Measurements from ENCODE around the gene GALNT12. TPM values are rescaled to one million over a fixed set of nuclear protein-coding genes. Genes with fewer than 3 reads are reported as not detected.

Gene GALNT12
- total RNA-seq, 1 donor, result 10.1 TPM

- peak; percentile 66 for DNase-seq (ENCODE audit: insufficient read length, low spot score, missing footprints)
- H3K4me1 ChIP-seq (ENCODE audit: insufficient read depth, low read length), result no peaks in the 10 kb centered on the region
- H4K20me1 ChIP-seq (ENCODE audit: insufficient read depth, low read length), result no peaks in the 10 kb centered on the region
- no peaks in the 10 kb centered on the region for H3K27me3 ChIP-seq (ENCODE audit: insufficient read depth, low read length)
- H3K4me2 ChIP-seq (ENCODE audit: insufficient read depth, low read length), result no peak overlapping the region
- no peaks in the 10 kb centered on the region for H3K79me2 ChIP-seq (ENCODE audit: insufficient read depth, low read length)
- peaks cover 16% of the 10 kb centered on the region for H3K36me3 ChIP-seq (ENCODE audit: insufficient read depth, low read length)
- no peak for TF ChIP-seq CTCF (IDR thresholded peaks at IDR 0.05; ENCODE audit: extremely low read depth, low read depth, low read length)
- H2AFZ ChIP-seq (ENCODE audit: low read length), result no peak overlapping the region
- H3K4me3 ChIP-seq (ENCODE audit: insufficient read depth, low read length), result no peak overlapping the region
- no peaks in the 10 kb centered on the region for H3K9me3 ChIP-seq (ENCODE audit: low read depth, low read length)
- no peak overlapping the region for H3K27ac ChIP-seq (ENCODE audit: low read depth, low read length)
These were observed 40.9 kb upstream of the GALNT12 start for GRCh38 chr9:98766586-98766985.

- TF ChIP-seq CTCF (IDR thresholded peaks at IDR 0.05; ENCODE audit: extremely low read depth, low read depth, low read length), result no peak
- DNase-seq (ENCODE audit: insufficient read length, low spot score, missing footprints), result no peak
- Histone ChIP-seq H3K36me3 (ENCODE audit: insufficient read depth, low read length) (peaks cover 22% of the 10 kb centered on the region), H3K27ac (ENCODE audit: low read depth, low read length) (no peak overlapping the region), H3K4me1 (ENCODE audit: insufficient read depth, low read length) (no peaks in the 10 kb centered on the region), H3K4me3 (ENCODE audit: insufficient read depth, low read length) (no peak overlapping the region), H3K4me2 (ENCODE audit: insufficient read depth, low read length) (no peak overlapping the region), H4K20me1 (ENCODE audit: insufficient read depth, low read length) (no peaks in the 10 kb centered on the region), H3K9me3 (ENCODE audit: low read depth, low read length) (no peaks in the 10 kb centered on the region), H3K79me2 (ENCODE audit: insufficient read depth, low read length) (no peaks in the 10 kb centered on the region), H3K27me3 (ENCODE audit: insufficient read depth, low read length) (no peaks in the 10 kb centered on the region), H2AFZ (ENCODE audit: low read length) (no peak overlapping the region)
These were observed 40.3 kb upstream of the GALNT12 start for GRCh38 chr9:98767196-98767595.

GRCh38 chr9:98767915-98768314, 39.6 kb upstream of the GALNT12 start:
- no peak for TF ChIP-seq CTCF (IDR thresholded peaks at IDR 0.05; ENCODE audit: extremely low read depth, low read depth, low read length)
- Histone ChIP-seq H3K4me3 (ENCODE audit: insufficient read depth, low read length) (no peak overlapping the region), H3K36me3 (ENCODE audit: insufficient read depth, low read length) (peaks cover 29% of the 10 kb centered on the region), H3K27ac (ENCODE audit: low read depth, low read length) (no peak overlapping the region), H3K9me3 (ENCODE audit: low read depth, low read length) (no peaks in the 10 kb centered on the region), H3K27me3 (ENCODE audit: insufficient read depth, low read length) (no peaks in the 10 kb centered on the region), H2AFZ (ENCODE audit: low read length) (no peak overlapping the region), H4K20me1 (ENCODE audit: insufficient read depth, low read length) (no peaks in the 10 kb centered on the region), H3K4me2 (ENCODE audit: insufficient read depth, low read length) (no peak overlapping the region), H3K79me2 (ENCODE audit: insufficient read depth, low read length) (no peaks in the 10 kb centered on the region), H3K4me1 (ENCODE audit: insufficient read depth, low read length) (no peaks in the 10 kb centered on the region)
- DNase-seq (ENCODE audit: insufficient read length, low spot score, missing footprints), result no peak

GRCh38 chr9:98768344-98768743, 39.1 kb upstream of the GALNT12 start:
- H3K36me3 ChIP-seq (ENCODE audit: insufficient read depth, low read length), result peaks cover 33% of the 10 kb centered on the region
- no peaks in the 10 kb centered on the region for H3K4me1 ChIP-seq (ENCODE audit: insufficient read depth, low read length)
- H3K27ac ChIP-seq (ENCODE audit: low read depth, low read length), result no peak overlapping the region
- TF ChIP-seq CTCF (IDR thresholded peaks at IDR 0.05; ENCODE audit: extremely low read depth, low read depth, low read length), result no peak
- no peaks in the 10 kb centered on the region for H3K79me2 ChIP-seq (ENCODE audit: insufficient read depth, low read length)
- H2AFZ ChIP-seq (ENCODE audit: low read length), result no peak overlapping the region
- DNase-seq (ENCODE audit: insufficient read length, low spot score, missing footprints), result no peak
- H3K9me3 ChIP-seq (ENCODE audit: low read depth, low read length), result no peaks in the 10 kb centered on the region
- H3K4me2 ChIP-seq (ENCODE audit: insufficient read depth, low read length), result no peak overlapping the region
- H3K4me3 ChIP-seq (ENCODE audit: insufficient read depth, low read length), result no peak overlapping the region
- H4K20me1 ChIP-seq (ENCODE audit: insufficient read depth, low read length), result no peaks in the 10 kb centered on the region
- H3K27me3 ChIP-seq (ENCODE audit: insufficient read depth, low read length), result no peaks in the 10 kb centered on the region

Data from osteoblast (primary cell).